Erythroblast (primary cell): ENCODE data around the gene CD79A.

Source experiments
- GATA1 ChIP-seq: IDR thresholded peaks from 2 replicates; pipeline ENCODE4 v1.6.1; 2011; ENCODE audit warnings: low read depth, mild to moderate bottlenecking, control low read depth, low read length, moderate library complexity
- POLR2A ChIP-seq: IDR thresholded peaks from 2 replicates; pipeline ENCODE4 v1.6.1; 2011; ENCODE audit warnings: mild to moderate bottlenecking, low read length

DNA sequence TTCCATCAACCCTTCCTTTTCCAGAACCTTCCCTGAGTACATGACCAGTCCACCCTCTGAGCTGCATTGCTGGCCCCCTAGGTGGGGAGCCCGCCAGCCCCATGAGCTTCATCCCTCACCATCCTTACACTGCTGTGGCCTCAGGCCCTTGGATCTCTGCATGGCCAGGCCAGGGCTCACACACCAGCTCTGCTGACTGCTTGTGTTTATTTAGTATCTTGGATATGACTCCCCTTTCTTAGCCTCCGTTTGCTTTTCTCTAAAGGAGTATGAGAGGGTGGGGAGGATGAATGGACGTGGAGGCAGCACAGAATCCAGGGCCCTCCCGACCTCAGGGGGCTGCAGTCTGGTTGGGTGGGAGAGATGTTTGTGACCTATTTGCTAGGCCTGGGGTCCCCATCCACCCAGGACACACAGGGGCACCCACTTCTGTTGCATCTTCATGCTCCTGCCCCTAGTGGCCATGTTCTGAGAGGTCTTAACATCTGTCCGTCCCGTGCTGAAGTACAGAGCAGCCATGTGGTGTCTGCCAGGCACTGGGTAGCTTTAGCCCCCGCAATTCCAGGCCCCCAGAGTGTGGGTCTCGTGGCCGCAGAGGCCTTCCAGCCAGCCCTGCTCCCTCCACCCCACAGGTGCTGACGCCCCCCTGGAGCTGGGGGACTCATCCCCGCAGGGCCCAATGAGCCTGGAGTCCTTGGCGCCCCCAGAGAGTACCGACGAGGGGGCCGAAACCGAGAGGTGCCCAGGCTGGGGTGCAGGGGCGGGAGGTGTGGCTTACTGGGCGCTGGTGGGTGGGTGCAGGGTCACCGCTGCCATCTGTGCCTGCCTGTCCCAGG is 18.9 kb downstream of the CD79A start:
- TF ChIP-seq POLR2A (no peak), GATA1 (no peak)
